Midbrain (tissue), 1 donor: ENCODE data around the gene PSEN1.

ENCODE experiments used
- DNase-seq: peaks from one replicate; lab custom pipeline; 2025; lab: John Stamatoyannopoulos, UW

Gene PSEN1

GRCh38 chr14:73239393-73240241 is 103.3 kb downstream of the PSEN1 start:
- peak; percentile 64 for DNase-seq

- DNase-seq, result peak; percentile 16
Measured at GRCh38 chr14:73240816-73241480, 104.6 kb downstream of the PSEN1 start.

GRCh38 chr14:73241481-73242165 is 105.3 kb downstream of the PSEN1 start:
- no peak for DNase-seq

GRCh38 chr14:73242357-73242901 is 106.1 kb downstream of the PSEN1 start:
- peak; percentile 36 for DNase-seq

GRCh38 chr14:73243341-73243740 is 107.0 kb downstream of the PSEN1 start:
- DNase-seq, result no peak

GRCh38 chr14:73243748-73244147 is 107.4 kb downstream of the PSEN1 start:
- DNase-seq, result no peak

GRCh38 chr14:73244541-73245290 is 108.4 kb downstream of the PSEN1 start:
- DNase-seq, result no peak

- DNase-seq, result no peak
Measured at GRCh38 chr14:73245480-73246325, 109.4 kb downstream of the PSEN1 start.

GRCh38 chr14:73246387-73247150 is 110.3 kb downstream of the PSEN1 start:
- no peak for DNase-seq

- no peak for DNase-seq
Measured at GRCh38 chr14:73248108-73248868, 112.0 kb downstream of the PSEN1 start.

GRCh38 chr14:73249108-73249507 is 112.8 kb downstream of the PSEN1 start:
- DNase-seq, result no peak

GRCh38 chr14:73249564-73250316 is 113.4 kb downstream of the PSEN1 start:
- DNase-seq, result no peak

- DNase-seq, result no peak
Measured at GRCh38 chr14:73250317-73250713, 114.0 kb downstream of the PSEN1 start.

GRCh38 chr14:73250781-73251500 is 114.6 kb downstream of the PSEN1 start:
- no peak for DNase-seq

- DNase-seq, result no peak
Measured at GRCh38 chr14:73251516-73252215, 115.4 kb downstream of the PSEN1 start.

GRCh38 chr14:73252491-73253322 is 116.4 kb downstream of the PSEN1 start:
- no peak for DNase-seq

GRCh38 chr14:73253323-73253610 is 117.0 kb downstream of the PSEN1 start:
- no peak for DNase-seq
